NCI-H69 (cell line): ENCODE measurements around the gene RESF1.

Experiments used
- DNase-seq: peaks from one replicate; lab custom pipeline; 2025; lab: John Stamatoyannopoulos, UW

RESF1 gene

DNA sequence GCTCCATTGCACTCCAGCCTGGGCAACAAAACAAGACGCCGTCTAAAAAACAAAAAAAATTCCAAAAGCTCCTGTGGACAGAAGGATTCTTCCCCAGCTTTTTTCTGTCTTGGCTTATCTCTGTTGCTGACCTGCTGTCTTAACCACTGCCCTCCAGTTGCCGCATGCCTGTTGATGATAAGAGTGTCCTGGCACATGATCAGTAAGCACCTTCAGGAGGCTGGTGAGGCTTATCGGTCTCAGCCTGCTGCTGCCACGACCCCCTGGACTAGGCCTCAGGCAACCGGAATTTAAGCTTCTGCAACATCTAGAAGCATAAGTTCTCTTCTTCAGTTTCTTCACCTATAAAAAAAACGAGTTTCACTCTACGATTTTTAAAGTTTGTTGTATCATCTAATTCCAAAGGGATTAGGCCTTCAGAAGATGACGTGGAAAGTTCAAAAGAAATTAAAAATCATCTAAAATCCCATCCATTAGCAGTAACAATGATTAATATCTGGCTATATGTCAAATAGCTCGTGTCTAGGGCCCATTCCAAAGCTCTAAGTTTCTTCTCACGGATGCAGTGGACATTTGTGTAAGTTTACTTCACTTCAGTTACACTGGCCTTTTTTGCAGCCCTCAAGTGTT is 46.4 kb downstream of the RESF1 start:
- DNase-seq: no peak
